WTC11 (cell line): ENCODE data around the gene MSANTD2. TPM values are rescaled to one million over a fixed set of nuclear protein-coding genes. Genes with fewer than 3 reads are reported as not detected.

ENCODE experiments used
- ATF2 ChIP-seq: sonication (generic); formaldehyde crosslinking; IDR thresholded peaks from 2 replicates; pipeline ENCODE4 v1.8.1; 2022; ENCODE audit warnings: low read depth, missing genetic modification reagents, borderline replicate concordance
- CDX4 ChIP-seq: fragments of 250-450 bp; sonication (Bioruptor Pico); IDR thresholded peaks from 2 replicates; pipeline ENCODE4 v1.9.0; 2021; ENCODE audit warnings: moderate library complexity, mild to moderate bottlenecking, inconsistent platforms, borderline replicate concordance
- CREM ChIP-seq: sonication (generic); formaldehyde crosslinking; IDR thresholded peaks from 2 replicates; pipeline ENCODE4 v1.8.1; 2022; ENCODE audit warnings: mild to moderate bottlenecking, missing genetic modification reagents, moderate library complexity
- EMX1 ChIP-seq: fragments of 250-450 bp; sonication (Bioruptor Pico); IDR thresholded peaks from 2 replicates; pipeline ENCODE4 v1.8.0; 2021; ENCODE audit warnings: mild to moderate bottlenecking
- FOXP4 ChIP-seq: sonication (generic); formaldehyde crosslinking; IDR thresholded peaks from 2 replicates; pipeline ENCODE4 v1.8.0; 2022; ENCODE audit warnings: mild to moderate bottlenecking, missing genetic modification reagents
- IRF1 ChIP-seq: sonication (generic); formaldehyde crosslinking; IDR thresholded peaks from 2 replicates; pipeline ENCODE4 v1.8.0; 2023; ENCODE audit warnings: missing genetic modification reagents
- MXD4 ChIP-seq: fragments of 250-450 bp; sonication (Bioruptor Pico); IDR thresholded peaks from 2 replicates; pipeline ENCODE4 v1.8.0; 2021; ENCODE audit warnings: mild to moderate bottlenecking, moderate library complexity, borderline replicate concordance
- NFATC4 ChIP-seq: fragments of 250-450 bp; sonication (Bioruptor Pico); IDR thresholded peaks from 2 replicates; pipeline ENCODE4 v1.9.0; 2021; ENCODE audit warnings: mild to moderate bottlenecking
- NR3C1 ChIP-seq: sonication (generic); formaldehyde crosslinking; conservative IDR thresholded peaks from 2 replicates; pipeline ENCODE4 v1.8.1; 2023; ENCODE audit warnings: low read depth, mild to moderate bottlenecking, missing genetic modification reagents
- PRDM15 ChIP-seq: sonication (generic); formaldehyde crosslinking; IDR thresholded peaks from 2 replicates; pipeline ENCODE4 v1.8.0; 2022; ENCODE audit warnings: missing genetic modification reagents
- SMAD3 ChIP-seq: sonication (generic); formaldehyde crosslinking; IDR thresholded peaks from 2 replicates; pipeline ENCODE4 v1.8.0; 2022; ENCODE audit warnings: missing genetic modification reagents, mild to moderate bottlenecking, borderline replicate concordance
- SMAD4 ChIP-seq: sonication (generic); formaldehyde crosslinking; IDR thresholded peaks from 2 replicates; pipeline ENCODE4 v1.8.0; 2022; ENCODE audit warnings: mild to moderate bottlenecking, missing genetic modification reagents
- ZNF281 ChIP-seq: sonication (generic); formaldehyde crosslinking; IDR thresholded peaks from 2 replicates; pipeline ENCODE4 v1.8.0; 2023; ENCODE audit warnings: mild to moderate bottlenecking, missing genetic modification reagents
- ZNF416 ChIP-seq: fragments of 250-450 bp; sonication (Bioruptor Pico); IDR thresholded peaks from 2 replicates; pipeline ENCODE4 v1.9.0; 2021; ENCODE audit warnings: mild to moderate bottlenecking, inconsistent platforms
- ZNF512 ChIP-seq: sonication (generic); formaldehyde crosslinking; IDR thresholded peaks from 2 replicates; pipeline ENCODE4 v1.8.1; 2022; ENCODE audit warnings: missing genetic modification reagents, borderline replicate concordance
- ZSCAN18 ChIP-seq: fragments of 250-450 bp; sonication (Bioruptor Pico); IDR thresholded peaks from 2 replicates; pipeline ENCODE4 v2.1.2; 2022; ENCODE audit warnings: mild to moderate bottlenecking, moderate library complexity
- total RNA-seq: library from RNA; stranded (reverse); gene quantifications from 3 replicates; pipeline ENCODE4 v1.2.3, GENCODE V29; 2021
- TF ChIP-seq, protein P1 (sequence below): sonication (generic); formaldehyde crosslinking; IDR thresholded peaks from 2 replicates; pipeline ENCODE4 v1.8.1; 2023; ENCODE audit warnings: mild to moderate bottlenecking, moderate library complexity, missing genetic modification reagents
- TF ChIP-seq, protein P2 (sequence below): sonication (generic); formaldehyde crosslinking; IDR thresholded peaks from 2 replicates; pipeline ENCODE4 v1.8.1; 2022; ENCODE audit warnings: mild to moderate bottlenecking, moderate library complexity, missing genetic modification reagents

MSANTD2 gene
- total RNA-seq, 1 experiment from 2014 or later: 17.5 TPM

DNA sequence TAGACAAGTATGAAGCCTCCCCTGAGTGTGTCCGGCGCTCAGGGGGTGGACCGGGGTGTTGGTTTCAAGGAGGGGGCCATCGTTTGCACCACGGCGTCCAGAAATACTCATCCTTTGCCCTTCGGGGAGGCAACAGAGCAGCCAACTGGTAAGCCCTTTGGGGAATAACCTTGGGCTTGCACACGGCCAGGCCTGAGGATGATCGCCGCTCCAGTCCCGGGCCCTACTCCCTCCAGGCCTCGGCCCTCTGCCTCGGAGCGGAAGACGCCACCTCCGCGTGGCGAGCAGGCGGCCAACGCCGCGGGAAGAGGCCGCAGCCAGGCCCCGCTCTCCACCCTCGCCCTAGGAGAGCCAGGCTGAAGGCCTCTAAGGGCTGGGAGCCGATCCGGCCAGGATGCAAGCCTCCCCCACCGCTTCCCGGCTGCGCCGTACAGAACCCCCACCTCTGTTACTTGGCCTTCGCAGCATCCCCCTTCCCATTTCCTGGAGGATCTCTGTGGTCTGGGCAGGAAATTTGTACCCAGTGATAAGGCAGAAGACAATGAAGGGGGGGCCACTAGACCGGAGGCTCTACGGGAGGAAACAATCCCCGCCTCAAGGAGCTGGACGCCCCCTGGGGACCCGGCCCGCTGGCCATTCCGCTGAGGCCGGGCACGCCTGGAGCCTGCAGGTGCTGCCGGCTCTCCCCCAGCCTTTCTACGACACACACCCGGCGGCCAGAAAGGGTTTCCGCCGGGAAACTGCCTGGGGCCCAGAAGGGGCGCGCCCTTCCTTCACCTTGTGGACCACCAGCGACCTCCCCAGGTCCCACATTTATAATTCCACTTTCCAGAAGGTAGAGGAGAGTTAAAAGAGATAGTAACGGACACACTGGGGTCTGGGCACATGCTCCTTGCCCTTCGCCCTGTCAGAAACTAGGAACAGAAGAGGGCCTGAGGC is 40.7 kb downstream of the MSANTD2 start (continued):
- TF ChIP-seq FOXP4 (peak; percentile 91; the same call in 1 of the 2 replicates), SMAD4 (CRISPR knock-in tag) (0 out of 2 replicates have a peak, but pooled peaks have one; percentile 56), EMX1 (CRISPR knock-in tag) (no peak), PRDM15 (CRISPR knock-in tag) (0 out of 2 replicates have a peak, but pooled peaks have one; percentile 37), NFATC4 (CRISPR knock-in tag) (no peak), ZNF512 (no peak), MXD4 (no peak), SMAD3 (CRISPR knock-in tag) (peak; percentile 92), ZSCAN18 (CRISPR knock-in tag) (no peak), CDX4 (CRISPR knock-in tag) (no peak), ZNF416 (no peak), ZNF281 (peak; percentile 87; the same call in 1 of the 2 replicates), IRF1 (CRISPR knock-in tag) (0 out of 2 replicates have a peak, but pooled peaks have one; percentile 61), ATF2 (CRISPR knock-in tag) (peak; percentile 81), NR3C1 (CRISPR knock-in tag) (no peak), CREM (no peak)
- TF ChIP-seq, protein P1, sequence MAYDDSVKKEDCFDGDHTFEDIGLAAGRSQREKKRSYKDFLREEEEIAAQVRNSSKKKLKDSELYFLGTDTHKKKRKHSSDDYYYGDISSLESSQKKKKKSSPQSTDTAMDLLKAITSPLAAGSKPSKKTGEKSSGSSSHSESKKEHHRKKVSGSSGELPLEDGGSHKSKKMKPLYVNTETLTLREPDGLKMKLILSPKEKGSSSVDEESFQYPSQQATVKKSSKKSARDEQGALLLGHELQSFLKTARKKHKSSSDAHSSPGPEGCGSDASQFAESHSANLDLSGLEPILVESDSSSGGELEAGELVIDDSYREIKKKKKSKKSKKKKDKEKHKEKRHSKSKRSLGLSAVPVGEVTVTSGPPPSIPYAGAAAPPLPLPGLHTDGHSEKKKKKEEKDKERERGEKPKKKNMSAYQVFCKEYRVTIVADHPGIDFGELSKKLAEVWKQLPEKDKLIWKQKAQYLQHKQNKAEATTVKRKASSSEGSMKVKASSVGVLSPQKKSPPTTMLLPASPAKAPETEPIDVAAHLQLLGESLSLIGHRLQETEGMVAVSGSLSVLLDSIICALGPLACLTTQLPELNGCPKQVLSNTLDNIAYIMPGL (CRISPR knock-in tag): 0 out of 2 replicates have a peak, but pooled peaks have one; percentile 21
- TF ChIP-seq, protein P2, sequence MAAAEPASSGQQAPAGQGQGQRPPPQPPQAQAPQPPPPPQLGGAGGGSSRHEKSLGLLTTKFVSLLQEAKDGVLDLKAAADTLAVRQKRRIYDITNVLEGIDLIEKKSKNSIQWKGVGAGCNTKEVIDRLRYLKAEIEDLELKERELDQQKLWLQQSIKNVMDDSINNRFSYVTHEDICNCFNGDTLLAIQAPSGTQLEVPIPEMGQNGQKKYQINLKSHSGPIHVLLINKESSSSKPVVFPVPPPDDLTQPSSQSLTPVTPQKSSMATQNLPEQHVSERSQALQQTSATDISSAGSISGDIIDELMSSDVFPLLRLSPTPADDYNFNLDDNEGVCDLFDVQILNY (CRISPR knock-in tag): no peak; the same call in 1 of the 2 replicates
